Measurements from ENCODE around the gene MEGF6. TPM values are rescaled to one million over a fixed set of nuclear protein-coding genes. Genes with fewer than 3 reads are reported as not detected.
A peak's percentile ranks its signal among the peaks of the same experiment; 100 is the strongest.

Gene MEGF6
- total and polyA plus RNA-seq, 12 donors: 1.8 to 14.1 (median 7.0) TPM

- Histone ChIP-seq H3K27ac (no peak overlapping the region), H3K27me3 (peaks cover 0 to 7% (median 0%) of the 10 kb centered on the region in 7 donors), H3K9me3 (no peaks in the 10 kb centered on the region), H3K36me3 (no peaks in the 10 kb centered on the region), H3K4me1 (peaks cover 0 to 10% (median 0%) of the 10 kb centered on the region in 9 donors), H3K4me3 (no peak overlapping the region)
- ATAC-seq: no peak
- DNase-seq: no peak
- 77 to 80% methylated on average over 21 of the region's 21 CpGs for WGBS, 2 donors
- TF ChIP-seq CTCF (IDR thresholded peaks at IDR 0.05): no peak
- intact Hi-C loops (cut with DNase I): no loop called here
Measured at GRCh38 chr1:3570066-3570986, 41.0 kb downstream of the MEGF6 start.

GRCh38 chr1:3569436-3569835, 41.9 kb downstream of the MEGF6 start:
- H3K27ac ChIP-seq: no peak overlapping the region
- intact Hi-C loops (cut with DNase I): loop anchor here in 4 of 10 donors (5.0 to 10.0 kb wide), 3 partner anchors 48 to 155 kb away; no protein-coding TSS in a partner anchor
- TF ChIP-seq CTCF (IDR thresholded peaks at IDR 0.05): no peak
- H3K4me3 ChIP-seq: no peak overlapping the region
- no peaks in the 10 kb centered on the region for H3K36me3 ChIP-seq
- no peak for ATAC-seq
- WGBS, 2 donors: 92 to 95% methylated on average over 8 of the region's 8 CpGs
- H3K27me3 ChIP-seq: peaks cover 0 to 16% (median 0%) of the 10 kb centered on the region in 7 donors
- H3K9me3 ChIP-seq: no peaks in the 10 kb centered on the region
- peaks cover 0 to 10% (median 0%) of the 10 kb centered on the region in 9 donors for H3K4me1 ChIP-seq
- no peak for DNase-seq

- ATAC-seq: peak in 5 of 8 donors; percentile 52 to 76 (median 66)
- peaks cover 0 to 10% (median 0%) of the 10 kb centered on the region in 9 donors for H3K4me1 ChIP-seq
Measured at GRCh38 chr1:3568815-3569435, 42.4 kb downstream of the MEGF6 start.

More at GRCh38 chr1:3568815-3569435, 42.4 kb downstream of the MEGF6 start:
- intact Hi-C loops (cut with DNase I): loop anchor here in 4 of 10 donors (5.0 to 10.0 kb wide), 3 partner anchors 48 to 156 kb away; no protein-coding TSS in a partner anchor
- Histone ChIP-seq H3K27me3 (peaks cover 0 to 18% (median 0%) of the 10 kb centered on the region in 7 donors), H3K27ac (no peak overlapping the region), H3K4me3 (no peak overlapping the region), H3K9me3 (no peaks in the 10 kb centered on the region), H3K36me3 (no peaks in the 10 kb centered on the region)
- TF ChIP-seq CTCF (IDR thresholded peaks at IDR 0.05): no peak
- DNase-seq: peak in 1 of 2 donors; percentile 36
- 82 to 83% methylated on average over 13 of the region's 13 CpGs for WGBS, 2 donors
